Amniotic epithelial cell (primary cell): Measurements from ENCODE around the gene PHF23.

Experiments
- DNase-seq: peaks from one replicate; pipeline ENCODE4 v3.0.0-alpha.2; 2010; ENCODE audit warnings: low read depth

The PHF23 gene

GRCh38 chr17:7239091-7240027 lies at the start of gene PHF23:
PHF23 (minus strand) TSS chr17:7239457; CDS start chr17:7239279, 178 bp downstream.
- peak; percentile 99 for DNase-seq

DNA sequence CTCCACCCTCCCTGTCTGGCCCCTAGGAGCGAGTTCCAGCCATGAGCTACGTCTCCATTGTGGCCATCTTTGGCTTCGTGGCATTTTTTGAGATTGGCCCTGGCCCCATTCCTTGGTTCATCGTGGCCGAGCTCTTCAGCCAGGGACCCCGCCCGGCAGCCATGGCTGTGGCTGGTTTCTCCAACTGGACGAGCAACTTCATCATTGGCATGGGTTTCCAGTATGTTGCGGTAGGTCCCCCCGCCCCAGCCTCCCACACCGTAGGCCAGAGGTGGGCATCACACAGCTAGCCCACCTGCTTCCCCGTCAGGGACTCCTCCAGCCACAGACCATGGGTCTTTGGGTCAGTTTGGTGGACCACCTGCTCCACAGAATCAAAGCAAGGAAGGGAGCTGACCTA lies 46.4 kb upstream of the PHF23 start:
- no peak for DNase-seq

GRCh38 chr17:7284911-7285310 lies 45.7 kb upstream of the PHF23 start:
- no peak for DNase-seq

- no peak for DNase-seq
Measured at GRCh38 chr17:7283471-7284216, 44.4 kb upstream of the PHF23 start.

GRCh38 chr17:7282752-7283321 lies 43.6 kb upstream of the PHF23 start:
- no peak for DNase-seq

DNA sequence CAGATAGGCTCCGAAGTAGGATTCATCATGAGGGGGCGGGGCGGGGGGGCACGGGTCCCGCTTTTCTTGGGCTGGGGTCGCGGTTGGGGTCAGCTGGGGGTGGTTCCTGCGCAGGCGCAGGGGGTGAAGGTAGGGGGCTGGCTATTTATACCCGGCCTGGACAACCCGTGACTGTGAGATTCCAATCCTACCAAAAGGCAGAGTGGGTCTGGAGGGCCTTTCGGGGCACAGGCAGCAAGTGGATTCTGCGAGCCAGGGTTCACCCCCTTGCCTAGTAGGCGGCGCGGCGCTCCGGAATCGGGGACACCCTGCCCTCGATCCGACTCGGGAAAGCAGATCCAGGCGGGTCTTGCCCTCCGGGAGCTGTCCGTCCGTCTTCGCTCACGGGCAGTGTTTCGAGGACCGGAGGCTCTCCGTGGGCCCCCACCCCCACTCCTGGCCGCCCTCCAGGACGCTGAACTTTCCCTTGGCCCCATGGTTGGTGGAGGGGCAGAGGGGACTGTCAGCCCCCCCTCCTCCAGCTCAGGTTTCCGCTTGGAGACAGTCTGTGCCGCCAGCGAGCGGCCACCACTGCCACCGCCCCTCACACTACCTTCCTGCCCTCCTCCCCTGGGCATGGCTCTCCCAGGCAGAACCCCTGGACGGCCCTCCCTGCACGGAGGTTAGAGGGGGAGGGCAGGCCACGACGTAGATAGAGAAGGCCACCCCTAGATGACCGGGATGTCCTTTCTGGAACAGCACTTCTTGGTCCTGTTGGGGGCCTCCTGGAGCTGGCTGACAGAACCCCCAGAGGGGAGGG lies 42.9 kb upstream of the PHF23 start:
- no peak for DNase-seq

GRCh38 chr17:7281074-7281952 lies 42.1 kb upstream of the PHF23 start, which contains the start of gene SLC2A4:
SLC2A4 (plus strand) TSS chr17:7281718; CDS start chr17:7281935, 217 bp downstream.
- peak; percentile 90 for DNase-seq

- DNase-seq = peak; percentile 57
Measured at GRCh38 chr17:7280519-7281073, 41.3 kb upstream of the PHF23 start.

- DNase-seq = no peak
Measured at GRCh38 chr17:7279448-7279847, 40.2 kb upstream of the PHF23 start.

- peak; percentile 49 for DNase-seq
Measured at GRCh38 chr17:7266784-7267183, 27.5 kb upstream of the PHF23 start.

GRCh38 chr17:7263801-7264078 lies 24.5 kb upstream of the PHF23 start:
- DNase-seq = no peak

- no peak for DNase-seq
Measured at GRCh38 chr17:7262935-7263800, 23.9 kb upstream of the PHF23 start.

DNA sequence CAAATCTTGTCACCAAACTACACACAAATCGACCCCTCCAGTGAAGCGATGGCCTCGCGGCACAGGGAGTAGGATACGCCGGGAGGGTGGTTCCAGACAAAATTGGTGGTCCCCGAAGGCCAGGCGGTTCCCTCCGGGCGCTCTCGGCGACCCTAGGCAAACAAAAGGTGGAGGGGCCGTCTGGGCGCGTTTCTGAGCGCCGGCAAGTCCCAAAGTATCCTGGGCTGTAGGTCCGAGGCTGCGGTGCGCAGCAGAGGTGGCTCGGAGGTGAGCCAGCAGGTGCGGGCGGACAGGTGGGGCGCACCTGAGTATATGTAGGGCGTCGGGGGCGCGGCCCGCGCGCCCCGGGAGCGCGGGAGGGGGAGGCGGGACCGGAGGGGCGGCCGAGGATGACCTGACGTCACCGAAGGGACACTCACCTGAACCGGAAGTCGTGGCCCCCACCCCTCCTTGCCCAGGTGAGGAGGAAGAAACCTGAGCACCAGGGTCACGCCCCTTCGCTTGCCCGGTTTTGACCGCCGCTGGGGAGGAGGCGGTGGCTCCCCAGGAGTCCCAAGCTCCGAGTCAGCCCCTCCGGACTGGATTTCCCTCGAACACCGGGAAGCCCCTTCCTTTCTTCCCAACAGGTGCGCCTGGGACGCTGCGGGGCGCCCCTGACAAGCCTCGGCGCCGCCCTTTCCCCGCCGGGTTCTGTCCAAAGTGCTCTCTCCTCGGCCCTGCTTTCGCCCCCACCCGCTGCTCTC lies 23.1 kb upstream of the PHF23 start, which contains the start of gene CLDN7:
Gene CLDN7, minus strand, starts transcription at position 287 of the 743 bp plus-strand sequence. CDS start 435 bp downstream, outside the sequence.
- no peak for DNase-seq

DNA sequence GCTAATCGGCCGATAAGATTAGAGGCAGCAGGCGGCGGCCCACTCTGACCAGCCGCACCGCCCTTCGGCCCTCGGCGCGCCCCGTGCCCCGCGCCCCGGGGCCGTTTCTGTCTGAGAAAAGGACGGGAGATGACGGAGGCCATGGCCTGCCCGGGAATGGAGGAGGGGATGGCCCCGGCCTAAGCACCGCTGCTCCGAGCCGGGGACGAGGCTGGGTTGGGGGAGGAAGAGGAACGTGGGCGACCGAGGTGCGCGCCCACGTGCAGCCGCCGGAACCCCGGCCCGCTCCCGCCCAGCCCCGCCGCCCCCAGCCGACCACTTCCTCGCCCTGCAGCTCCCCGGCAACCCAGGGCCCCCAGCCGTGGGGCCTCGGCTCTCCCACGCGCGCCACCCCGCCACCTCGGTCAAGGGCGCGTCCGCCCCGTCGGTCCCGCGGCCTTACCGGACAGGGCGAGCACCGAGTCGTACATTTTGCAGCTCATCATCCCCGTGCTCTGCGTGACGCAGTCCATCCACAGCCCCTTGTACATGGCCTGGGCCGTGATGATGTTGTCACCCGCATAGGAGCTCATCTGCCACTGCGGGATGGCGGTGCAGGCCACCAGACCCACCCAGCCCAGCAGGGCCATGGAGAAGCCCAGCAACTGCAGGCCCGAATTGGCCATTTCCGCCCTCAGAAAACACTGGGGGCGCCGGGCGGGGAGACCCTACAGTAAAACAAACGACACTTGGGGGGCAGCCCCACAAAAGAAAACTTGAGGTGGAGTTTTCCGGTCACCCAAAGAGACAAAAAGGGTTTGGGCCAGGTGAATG lies 22.3 kb upstream of the PHF23 start:
- no peak for DNase-seq

DNA sequence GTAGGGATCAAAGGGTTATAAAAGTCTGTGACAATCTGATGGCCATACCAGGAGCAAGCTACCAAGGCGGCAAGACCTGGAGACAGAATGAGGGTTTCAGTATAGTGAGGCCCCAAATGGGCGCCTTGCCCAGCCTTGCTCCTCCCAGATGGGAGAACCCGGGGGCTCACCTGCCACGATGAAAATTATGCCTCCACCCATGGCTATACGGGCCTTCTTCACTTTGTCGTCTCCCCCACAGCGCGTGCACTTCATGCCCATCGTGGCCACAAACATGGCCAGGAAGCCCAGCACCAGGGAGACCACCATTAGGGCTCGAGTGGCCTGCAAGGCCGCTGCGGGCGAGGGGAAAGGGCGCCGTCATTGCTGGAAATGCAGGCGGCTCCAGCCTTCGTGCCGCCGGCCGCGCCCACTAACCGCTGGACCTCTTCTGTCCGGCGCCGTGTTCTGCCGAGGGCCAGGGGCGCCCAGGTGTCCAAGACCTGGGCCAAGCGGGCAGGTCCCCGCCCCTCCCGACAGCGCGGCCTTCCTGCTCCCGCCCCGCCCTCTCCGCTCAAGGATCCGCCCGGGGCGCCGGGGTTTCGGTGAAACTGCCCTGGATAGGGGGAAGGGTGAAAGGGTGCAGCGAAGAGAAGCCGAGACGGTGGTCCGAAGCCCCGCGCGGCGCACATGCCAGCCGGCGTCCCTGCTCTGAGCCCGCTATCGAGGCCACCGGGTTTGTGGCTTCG lies 21.6 kb upstream of the PHF23 start:
- no peak for DNase-seq

DNA sequence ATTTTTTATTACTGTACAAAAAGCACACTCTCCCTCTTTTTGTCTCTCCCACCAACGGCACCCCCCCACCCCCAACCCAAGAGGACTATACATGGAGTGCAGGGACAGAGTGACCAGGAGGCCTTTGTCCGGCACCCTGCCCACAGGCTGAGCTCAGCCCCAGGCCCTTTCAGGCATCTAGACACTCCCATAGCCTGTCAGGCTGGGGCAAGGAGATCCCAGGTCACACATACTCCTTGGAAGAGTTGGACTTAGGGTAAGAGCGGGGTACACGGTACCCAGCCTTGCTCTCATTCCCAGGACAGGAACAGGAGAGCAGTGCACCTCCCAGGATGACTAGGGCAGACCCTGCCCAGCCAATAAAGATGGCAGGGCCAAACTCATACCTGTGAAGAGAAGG lies 20.9 kb upstream of the PHF23 start:
- DNase-seq = no peak

DNA sequence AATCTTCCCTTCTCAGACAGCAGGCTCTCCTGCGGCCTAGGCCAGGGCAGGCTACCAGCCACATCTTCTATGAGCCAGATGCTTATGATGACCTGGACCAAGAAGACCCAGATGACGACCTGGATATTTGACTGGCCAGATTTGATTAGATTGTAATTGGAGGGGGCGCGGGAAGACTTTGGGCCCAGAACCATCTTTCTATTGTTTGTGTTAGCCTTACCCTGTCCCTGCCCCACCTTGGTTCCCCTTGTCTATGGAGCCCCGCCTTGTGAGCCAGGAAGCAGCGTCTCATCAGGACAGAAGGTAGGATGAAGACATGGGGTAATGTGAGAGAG lies 20.3 kb upstream of the PHF23 start:
- no peak for DNase-seq
